Measurements from ENCODE around the gene SINHCAF.

SINHCAF gene

GRCh38 chr12:31355747-31356107, 29.8 kb upstream of the SINHCAF start:
- DNase-seq (ENCODE audit: insufficient read length, low spot score), result no peak
- FAIRE-seq, result no peak
- TF ChIP-seq POLR2A (IDR thresholded peaks at IDR 0.05; ENCODE audit: low read depth, low read length), result no peak

GRCh38 chr12:31353750-31354708, 28.1 kb upstream of the SINHCAF start:
- no peak for TF ChIP-seq POLR2A (IDR thresholded peaks at IDR 0.05; ENCODE audit: low read depth, low read length)
- FAIRE-seq (no peak), DNase-seq (ENCODE audit: insufficient read length, low spot score) (no peak)

GRCh38 chr12:31346267-31346666, 20.3 kb upstream of the SINHCAF start:
- no peak for DNase-seq (ENCODE audit: insufficient read length, low spot score)
- FAIRE-seq, result no peak
- no peak for TF ChIP-seq POLR2A (IDR thresholded peaks at IDR 0.05; ENCODE audit: low read depth, low read length)

GRCh38 chr12:31343139-31343538, 17.2 kb upstream of the SINHCAF start:
- no peak for FAIRE-seq
- TF ChIP-seq POLR2A (IDR thresholded peaks at IDR 0.05; ENCODE audit: low read depth, low read length), result no peak
- DNase-seq (ENCODE audit: insufficient read length, low spot score), result no peak

- no peak for FAIRE-seq
- no peak for DNase-seq (ENCODE audit: insufficient read length, low spot score)
- TF ChIP-seq POLR2A (IDR thresholded peaks at IDR 0.05; ENCODE audit: low read depth, low read length), result no peak
Measured at GRCh38 chr12:31342286-31342685, 16.3 kb upstream of the SINHCAF start.

- FAIRE-seq, result no peak
- TF ChIP-seq POLR2A (IDR thresholded peaks at IDR 0.05; ENCODE audit: low read depth, low read length), result no peak
- DNase-seq (ENCODE audit: insufficient read length, low spot score), result no peak
Measured at GRCh38 chr12:31339831-31340622, 14.1 kb upstream of the SINHCAF start.

GRCh38 chr12:31337952-31338351, 12.0 kb upstream of the SINHCAF start:
- no peak for DNase-seq (ENCODE audit: insufficient read length, low spot score)
- FAIRE-seq, result no peak
- TF ChIP-seq POLR2A (IDR thresholded peaks at IDR 0.05; ENCODE audit: low read depth, low read length), result no peak

- DNase-seq (ENCODE audit: insufficient read length, low spot score) (no peak), FAIRE-seq (no peak)
- TF ChIP-seq POLR2A (IDR thresholded peaks at IDR 0.05; ENCODE audit: low read depth, low read length), result no peak
Measured at GRCh38 chr12:31331242-31331641, 5.3 kb upstream of the SINHCAF start.

- no peak for FAIRE-seq
- no peak for DNase-seq (ENCODE audit: insufficient read length, low spot score)
- no peak for TF ChIP-seq POLR2A (IDR thresholded peaks at IDR 0.05; ENCODE audit: low read depth, low read length)
Measured at GRCh38 chr12:31326736-31327659, 1.0 kb upstream of the SINHCAF start.

GRCh38 chr12:31325524-31325875, 450 bp downstream of the SINHCAF start:
- DNase-seq (ENCODE audit: insufficient read length, low spot score), result no peak
- no peak for FAIRE-seq
- TF ChIP-seq POLR2A (IDR thresholded peaks at IDR 0.05; ENCODE audit: low read depth, low read length), result no peak

- no peak for TF ChIP-seq POLR2A (IDR thresholded peaks at IDR 0.05; ENCODE audit: low read depth, low read length)
- DNase-seq (ENCODE audit: insufficient read length, low spot score), result peak; percentile 32
- no peak for FAIRE-seq
Measured at GRCh38 chr12:31324845-31325523, 966 bp downstream of the SINHCAF start.

- no peak for FAIRE-seq
Measured at GRCh38 chr12:31324116-31324844, 1.7 kb downstream of the SINHCAF start.

More at GRCh38 chr12:31324116-31324844, 1.7 kb downstream of the SINHCAF start:
- peak; percentile 52 for DNase-seq (ENCODE audit: insufficient read length, low spot score)
- no peak for TF ChIP-seq POLR2A (IDR thresholded peaks at IDR 0.05; ENCODE audit: low read depth, low read length)

Measured in H54 (cell line).